GM04503 (cell line): ENCODE measurements around the gene MESD.

Experiments used
- DNase-seq: peaks from one replicate; pipeline ENCODE4 v3.0.0-alpha.2; 2012; ENCODE audit warnings: low read depth

Gene MESD

GRCh38 chr15:80991421-80991820 lies 1.8 kb upstream of the MESD start:
- no peak for DNase-seq

- DNase-seq = no peak
Measured at GRCh38 chr15:80990955-80991354, 1.3 kb upstream of the MESD start.

- DNase-seq = no peak
Measured at GRCh38 chr15:80989081-80989517, 520 bp downstream of the MESD start.

GRCh38 chr15:80988148-80988796 lies 1.3 kb downstream of the MESD start:
- DNase-seq = no peak

- DNase-seq = no peak
Measured at GRCh38 chr15:80986487-80986886, 3.1 kb downstream of the MESD start.

GRCh38 chr15:80985981-80986380 lies 3.6 kb downstream of the MESD start:
- no peak for DNase-seq

GRCh38 chr15:80984856-80985255 lies 4.8 kb downstream of the MESD start:
- DNase-seq = no peak

GRCh38 chr15:80982839-80983238 lies 6.8 kb downstream of the MESD start:
- no peak for DNase-seq

GRCh38 chr15:80982205-80982604 lies 7.4 kb downstream of the MESD start:
- DNase-seq = no peak

- no peak for DNase-seq
Measured at GRCh38 chr15:80979538-80980200, 9.9 kb downstream of the MESD start.

- no peak for DNase-seq
Measured at GRCh38 chr15:80978685-80979329, 10.8 kb downstream of the MESD start.

GRCh38 chr15:80977627-80978036 lies 12.0 kb downstream of the MESD start:
- DNase-seq = no peak

GRCh38 chr15:80976851-80977250 lies 12.8 kb downstream of the MESD start:
- no peak for DNase-seq

GRCh38 chr15:80974914-80975313 lies 14.7 kb downstream of the MESD start:
- no peak for DNase-seq

- no peak for DNase-seq
Measured at GRCh38 chr15:80972276-80972675, 17.3 kb downstream of the MESD start.

- no peak for DNase-seq
Measured at GRCh38 chr15:80971143-80971542, 18.5 kb downstream of the MESD start.

- DNase-seq = no peak
Measured at GRCh38 chr15:80970658-80971057, 19.0 kb downstream of the MESD start.

GRCh38 chr15:80970018-80970657 lies 19.5 kb downstream of the MESD start:
- no peak for DNase-seq

- no peak for DNase-seq
Measured at GRCh38 chr15:80969316-80969715, 20.3 kb downstream of the MESD start.

GRCh38 chr15:80967991-80968510 lies 21.6 kb downstream of the MESD start:
- no peak for DNase-seq

- no peak for DNase-seq
Measured at GRCh38 chr15:80967451-80967850, 22.2 kb downstream of the MESD start.

GRCh38 chr15:80966431-80967197 lies 23.0 kb downstream of the MESD start:
- no peak for DNase-seq
